Astrocyte of the spinal cord (primary cell): Measurements from ENCODE around the gene ZNRD2.

Source experiments
- DNase-seq: peaks from one replicate; pipeline ENCODE4 v3.0.0; 2011; ENCODE audit warnings: low read depth, low spot score
- H3K4me3 ChIP-seq: 2 replicates; pipeline ENCODE4 v1.5.1; 2011; ENCODE audit warnings: low read depth, mild to moderate bottlenecking, low read length, moderate library complexity
- CTCF ChIP-seq: IDR thresholded peaks from 2 replicates; pipeline ENCODE4 v1.5.1; 2012; ENCODE audit warnings: low read depth, mild to moderate bottlenecking, low read length, inconsistent platforms
- in situ Hi-C: cut with HindIII; loops from 2 replicates; pipeline ENCODE4 v1.10.0; 2017; ENCODE audit warnings: low sequenced_read_pairs

Gene ZNRD2

GRCh38 chr11:65571940-65572339 lies 1.7 kb downstream of the ZNRD2 start:
- peak; percentile 53 for TF ChIP-seq CTCF
- DNase-seq = peak; percentile 54
- peak overlapping the region; percentile 69 for H3K4me3 ChIP-seq
- in situ Hi-C loops = no loop called here

GRCh38 chr11:65572356-65573051 lies 2.2 kb downstream of the ZNRD2 start, which contains the start of gene FAM89B:
Gene FAM89B, plus strand, starts transcription at chr11:65572538. Its CDS starts 132 bp downstream, at chr11:65572670.
- TF ChIP-seq CTCF = no peak
- H3K4me3 ChIP-seq = peak within 1 kb of the TSS; percentile 69
- DNase-seq = peak; percentile 85
- in situ Hi-C loops = no loop called here

GRCh38 chr11:65573391-65574079 lies 3.3 kb downstream of the ZNRD2 start:
- TF ChIP-seq CTCF = no peak
- no peak for DNase-seq
- H3K4me3 ChIP-seq = peak overlapping the region; percentile 69
- in situ Hi-C loops = no loop called here

DNA sequence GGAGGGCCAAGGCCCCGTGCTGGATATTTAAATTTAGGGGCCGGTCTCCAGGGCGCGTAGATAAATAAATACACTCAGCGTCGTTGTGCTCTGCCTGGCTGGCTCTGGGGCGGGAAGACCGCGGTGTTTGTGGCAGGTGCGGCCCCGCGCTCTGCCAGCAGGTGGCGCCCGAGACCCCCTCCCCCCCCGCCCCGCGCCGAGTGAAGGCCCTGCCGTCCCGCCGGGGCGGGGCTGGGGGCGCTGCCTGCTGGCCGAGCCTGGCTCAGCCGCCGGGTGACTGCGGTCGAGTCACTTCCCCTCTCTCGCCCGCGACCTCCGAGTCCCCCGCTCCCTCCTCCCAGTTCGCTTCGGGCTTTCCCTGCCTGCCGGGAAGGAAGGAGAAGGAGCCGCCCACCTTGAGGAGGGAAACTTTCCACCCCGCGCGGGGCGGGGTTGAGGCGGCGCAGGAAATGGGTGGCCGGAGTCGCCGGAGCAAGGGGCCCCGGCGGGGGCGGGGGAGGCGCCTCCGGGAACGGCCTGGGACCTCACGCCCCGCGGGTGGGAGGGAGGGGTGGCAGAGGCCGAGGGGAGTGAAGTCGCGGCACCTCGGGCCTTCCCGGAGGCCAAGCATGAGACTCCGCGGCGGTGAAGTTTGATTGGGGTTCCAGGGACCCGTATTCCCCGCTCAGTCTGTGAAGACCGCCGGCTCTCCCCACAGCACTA lies 4.0 kb downstream of the ZNRD2 start:
- H3K4me3 ChIP-seq = peak overlapping the region; percentile 69
- in situ Hi-C loops = no loop called here
- TF ChIP-seq CTCF = peak; percentile 70
- peak; percentile 97 for DNase-seq

GRCh38 chr11:65574811-65575567 lies 4.7 kb downstream of the ZNRD2 start:
- no peak for TF ChIP-seq CTCF
- no peak for DNase-seq
- H3K4me3 ChIP-seq = peak overlapping the region; percentile 51
- in situ Hi-C loops = no loop called here

DNA sequence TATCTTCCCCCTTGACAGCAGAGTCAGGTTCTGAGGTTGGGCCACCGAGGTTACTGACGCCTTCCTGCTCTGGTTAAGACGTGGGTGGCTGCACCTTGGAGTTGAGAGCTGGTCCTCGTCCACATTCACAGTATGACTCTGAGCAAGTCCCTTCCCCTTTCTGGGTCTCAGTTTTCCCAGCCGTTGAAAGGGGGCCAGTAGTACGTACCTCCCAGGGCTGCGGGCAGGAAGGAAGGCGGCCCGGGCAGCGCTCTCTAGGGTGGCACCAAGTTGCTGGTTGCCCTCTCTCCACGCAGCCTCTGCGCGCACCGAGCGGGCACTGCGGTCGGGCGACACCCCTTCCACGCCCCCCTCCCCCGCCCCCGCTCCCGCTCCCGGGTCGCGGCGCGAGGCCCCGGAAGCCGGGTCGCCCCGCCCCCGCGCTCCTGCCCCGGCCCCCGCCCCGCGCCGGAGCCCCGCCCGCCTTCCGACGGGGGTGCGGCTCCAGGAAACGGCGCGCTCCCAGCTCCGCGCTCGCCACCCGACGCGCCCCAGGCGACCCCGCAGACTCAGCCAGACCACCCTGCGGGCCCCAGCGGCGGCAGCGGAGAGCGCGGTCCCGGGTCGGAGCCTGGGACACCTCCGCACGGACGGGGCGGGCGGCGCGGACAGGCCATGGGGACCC lies 5.4 kb downstream of the ZNRD2 start, which contains the start of gene EHBP1L1:
Gene EHBP1L1 (plus strand): TSS at position 486 of the 664 bp plus-strand sequence. CDS start 250 bp downstream, outside the sequence.
- TF ChIP-seq CTCF = no peak
- in situ Hi-C loops = no loop called here
- peak; percentile 31 for DNase-seq
- H3K4me3 ChIP-seq = peak within 1 kb of the TSS; percentile 51
